GM21528 (cell line): Measurements from ENCODE around the gene SLC10A2.
"Not testable (repeated sequence)": the region's sequence is repeated elsewhere in the genome, so short reads cannot be mapped to it uniquely, and the experiment has no call there.

Source experiments
- ATAC-seq: cut with Tn5 transposase; IDR thresholded peaks from one replicate; pipeline ENCODE4 v1.9.1; 2021; ENCODE audit warnings: mild to moderate bottlenecking, moderate library complexity; ENCODE audit not compliant: unreplicated experiment, low FRiP score

SLC10A2 gene

DNA sequence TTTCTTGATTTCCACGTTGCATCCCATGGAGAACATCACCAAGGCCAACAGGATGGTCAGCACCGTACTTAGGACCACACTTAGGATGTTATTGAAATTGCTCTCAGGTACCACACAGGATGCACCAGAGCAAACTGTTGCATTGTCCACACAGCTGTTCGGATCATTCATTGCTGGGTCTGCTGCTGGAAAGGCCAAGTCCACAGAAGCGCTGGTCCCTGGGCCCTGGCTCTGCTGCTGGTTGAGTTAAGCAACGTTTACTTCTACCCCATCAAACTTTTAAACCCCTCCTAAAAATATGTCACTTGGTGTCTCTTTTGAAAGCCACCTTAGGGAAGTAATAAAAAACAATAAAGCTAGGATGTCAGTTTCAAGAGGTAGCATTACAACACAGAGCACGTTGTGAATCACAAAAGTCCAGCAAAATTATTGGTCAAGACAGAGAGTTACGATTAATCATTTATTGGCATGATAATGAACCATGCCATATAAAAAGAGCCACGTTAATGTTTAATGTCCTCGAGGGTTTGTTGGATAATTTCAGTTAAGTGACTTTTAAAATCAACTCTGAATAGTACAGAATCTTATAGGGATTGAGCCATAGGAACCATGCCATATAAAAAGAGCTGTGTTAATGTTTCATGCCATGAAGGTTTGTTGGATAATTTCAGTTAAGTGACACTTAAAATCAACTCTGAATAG lies at the start of gene SLC10A2:
SLC10A2 (minus strand) TSS at position 339 of the 702 bp plus-strand sequence; CDS start at position 171, 168 bp downstream.
- ATAC-seq: no peak

DNA sequence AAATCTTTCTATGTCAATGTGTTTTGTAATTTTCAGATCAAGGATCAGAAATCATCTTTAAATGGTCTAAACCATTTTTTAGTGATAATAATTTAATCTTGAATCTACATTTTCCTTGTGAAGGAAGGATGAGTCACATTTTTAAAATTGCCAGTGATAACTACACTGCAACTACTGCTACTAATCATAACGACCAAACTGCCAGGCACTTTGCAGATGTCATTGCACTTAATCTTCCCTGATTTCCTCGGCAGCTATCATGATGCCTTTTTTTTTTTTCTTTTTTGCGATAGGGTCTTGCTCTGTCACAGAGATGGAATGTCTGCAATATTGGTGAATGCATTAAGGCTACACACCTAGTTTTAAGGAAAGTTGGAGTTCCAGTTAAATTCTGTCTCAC lies 41.4 kb upstream of the SLC10A2 start:
- no peak for ATAC-seq

- ATAC-seq: no peak
Observed at GRCh38 chr13:103104340-103104739, 38.1 kb upstream of the SLC10A2 start.

DNA sequence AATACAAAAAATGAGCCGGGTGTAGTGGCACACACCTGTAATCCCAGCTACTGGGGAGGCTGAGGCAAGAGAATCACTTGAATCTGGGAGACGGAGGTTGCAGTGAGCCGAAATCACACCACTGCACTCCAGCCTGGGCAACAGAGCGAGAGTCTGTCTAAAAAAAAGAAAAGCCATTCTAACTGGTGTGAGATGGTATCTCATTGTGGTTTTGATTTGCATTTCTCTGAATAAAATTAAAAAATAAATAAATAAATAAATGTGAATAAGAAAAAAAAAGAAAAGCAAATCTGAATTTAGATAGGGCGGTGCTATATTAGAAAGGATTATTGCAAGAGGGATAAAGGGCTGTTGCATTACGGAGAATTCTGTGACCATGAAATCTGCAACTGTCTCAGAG lies 37.2 kb upstream of the SLC10A2 start:
- ATAC-seq: not testable (repeated sequence)

DNA sequence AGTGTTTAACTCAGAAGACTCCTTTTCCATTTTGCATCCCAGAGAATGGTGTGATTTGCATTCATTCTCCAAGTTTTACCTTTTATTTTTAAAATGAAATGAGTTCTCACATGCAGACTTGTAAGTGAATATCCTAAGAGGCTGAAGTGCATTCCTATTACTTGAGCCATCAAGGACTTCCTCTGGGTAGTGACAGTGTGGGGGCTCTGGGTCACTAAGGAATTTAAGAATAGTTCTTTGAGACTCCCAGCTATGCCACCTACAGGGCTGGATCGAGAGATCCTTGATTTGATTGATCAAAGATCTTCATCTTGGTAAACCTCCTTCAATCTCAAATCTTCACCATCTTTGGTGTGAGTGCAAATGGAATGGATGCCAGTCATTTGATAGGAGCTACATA lies 36.3 kb upstream of the SLC10A2 start:
- no peak for ATAC-seq

GRCh38 chr13:103101901-103102300 lies 35.7 kb upstream of the SLC10A2 start:
- ATAC-seq: no peak

DNA sequence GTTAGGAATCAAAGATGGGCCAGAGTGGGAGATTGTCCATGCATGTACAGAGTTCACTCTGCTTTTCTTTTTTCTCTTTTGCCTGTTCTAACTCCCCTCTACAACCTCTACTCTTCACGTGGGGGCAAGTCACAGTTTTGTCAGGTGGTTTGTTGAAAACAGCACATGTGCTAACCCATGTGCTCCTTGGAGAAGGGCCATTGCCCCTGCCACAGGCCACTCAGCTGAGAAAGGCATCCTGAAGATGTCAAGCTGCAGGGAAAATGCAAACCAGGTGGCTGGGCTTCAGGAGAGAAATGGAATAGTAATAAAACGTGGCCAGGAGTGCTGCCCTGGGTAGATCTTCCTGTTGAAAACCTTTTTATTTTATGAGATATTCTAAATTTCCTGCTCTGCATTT lies 35.3 kb upstream of the SLC10A2 start:
- ATAC-seq: no peak

DNA sequence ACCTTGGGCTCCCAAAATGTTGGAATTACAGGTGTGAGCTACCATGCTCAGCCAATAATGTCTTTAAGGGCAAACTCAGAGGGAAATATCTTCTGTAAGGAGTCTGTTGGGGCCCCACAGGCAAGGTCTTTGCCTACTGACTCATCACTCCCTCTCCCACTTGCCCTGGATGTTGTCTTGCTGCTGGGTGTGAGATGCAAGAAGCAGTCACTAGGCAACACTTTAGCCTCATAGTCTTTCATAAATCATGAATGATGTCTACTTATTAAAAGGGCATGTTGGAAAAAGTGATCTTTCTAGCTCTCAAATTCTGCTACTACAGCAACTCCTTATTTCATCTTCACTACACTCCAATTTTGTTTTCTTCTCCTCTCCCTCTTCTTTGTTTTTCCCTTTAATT lies 34.6 kb upstream of the SLC10A2 start:
- ATAC-seq: no peak

GRCh38 chr13:103099722-103100293 lies 33.6 kb upstream of the SLC10A2 start:
- ATAC-seq: no peak

GRCh38 chr13:103098535-103098934 lies 32.3 kb upstream of the SLC10A2 start:
- ATAC-seq: no peak

DNA sequence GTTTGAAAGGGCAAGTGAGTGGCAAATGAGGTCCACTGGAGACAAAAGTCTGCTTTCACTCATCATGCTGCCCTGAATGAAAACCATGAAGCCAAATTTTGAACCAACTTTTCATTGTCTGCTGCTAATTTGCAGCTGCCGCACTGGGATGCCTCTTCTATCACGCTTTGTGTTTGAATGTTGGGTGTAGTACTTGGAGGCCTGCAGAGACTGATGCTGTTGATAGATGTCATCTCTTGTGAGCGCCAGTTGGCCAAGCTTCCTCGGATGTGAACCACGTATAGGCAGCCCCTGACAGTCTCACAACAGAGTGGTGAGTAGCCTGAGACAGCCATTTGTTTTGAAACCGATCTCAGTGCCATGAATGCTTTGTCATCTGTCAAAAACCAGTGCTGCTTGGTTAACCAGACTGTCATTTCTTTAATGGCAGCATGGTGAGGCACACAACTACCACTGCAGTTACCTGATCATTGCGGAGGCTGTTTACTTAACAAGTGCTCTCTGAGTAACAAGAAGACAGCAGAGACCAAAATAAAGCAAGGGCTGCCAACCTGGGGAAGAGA lies 31.2 kb upstream of the SLC10A2 start:
- no peak for ATAC-seq

DNA sequence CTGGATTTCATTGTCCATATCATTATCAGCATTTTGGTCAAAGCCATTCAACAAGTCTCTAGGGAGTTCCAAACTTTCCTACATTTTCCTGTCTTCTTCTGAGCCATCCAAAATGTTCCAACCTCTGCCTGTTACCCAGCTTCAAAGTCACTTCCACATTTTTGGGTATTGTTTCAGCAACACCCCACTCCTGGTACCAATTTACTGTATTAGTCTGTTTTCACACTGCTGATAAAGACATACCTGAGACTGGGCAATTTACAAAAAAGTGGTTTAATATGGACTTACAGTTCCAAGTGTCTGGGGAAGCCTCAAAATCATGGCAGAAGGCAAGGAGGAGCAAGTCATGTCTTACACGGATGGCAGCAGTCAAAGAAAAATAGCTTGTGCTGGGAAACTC lies 27.4 kb upstream of the SLC10A2 start:
- not testable (repeated sequence) for ATAC-seq

- no peak for ATAC-seq
Observed at GRCh38 chr13:103087275-103087674, 21.1 kb upstream of the SLC10A2 start.

DNA sequence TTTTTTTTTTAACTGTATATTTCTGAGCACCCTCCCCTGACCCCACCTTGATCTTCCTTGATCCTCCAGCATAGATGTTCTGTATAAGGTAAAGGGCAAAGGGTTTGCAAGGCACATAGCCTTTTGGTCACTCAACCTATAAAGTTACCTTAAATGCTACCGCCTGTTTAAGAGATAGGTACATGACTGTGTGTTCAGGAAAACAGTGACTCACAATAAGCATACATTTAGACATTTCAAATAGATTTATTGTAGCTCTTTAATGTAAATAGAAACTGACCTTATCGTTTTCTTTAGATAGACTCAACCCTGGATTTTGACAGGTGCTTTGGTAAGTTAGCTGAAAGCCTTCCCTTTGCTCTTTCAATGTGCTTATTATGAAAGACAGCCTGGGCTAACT lies 15.2 kb upstream of the SLC10A2 start:
- ATAC-seq: no peak

DNA sequence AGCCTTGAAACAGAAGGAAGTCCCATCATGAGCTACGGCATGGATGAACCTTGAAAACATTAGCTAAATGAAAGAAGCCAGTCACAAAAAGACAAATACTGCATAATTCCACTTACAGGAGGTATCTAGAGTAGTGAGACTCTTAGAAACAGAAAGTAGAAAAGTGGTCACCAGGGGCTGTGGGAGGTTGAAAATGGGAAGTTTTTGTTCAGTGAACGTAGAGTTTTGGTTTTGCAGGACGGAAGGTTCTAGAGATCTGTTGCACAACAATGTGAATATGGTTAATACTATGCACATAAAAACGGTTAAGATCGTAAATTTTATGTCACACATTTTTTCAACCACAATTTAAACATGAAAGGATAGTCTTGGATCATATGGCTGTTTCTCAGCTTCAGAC lies 11.9 kb upstream of the SLC10A2 start:
- peak; percentile 94 for ATAC-seq

DNA sequence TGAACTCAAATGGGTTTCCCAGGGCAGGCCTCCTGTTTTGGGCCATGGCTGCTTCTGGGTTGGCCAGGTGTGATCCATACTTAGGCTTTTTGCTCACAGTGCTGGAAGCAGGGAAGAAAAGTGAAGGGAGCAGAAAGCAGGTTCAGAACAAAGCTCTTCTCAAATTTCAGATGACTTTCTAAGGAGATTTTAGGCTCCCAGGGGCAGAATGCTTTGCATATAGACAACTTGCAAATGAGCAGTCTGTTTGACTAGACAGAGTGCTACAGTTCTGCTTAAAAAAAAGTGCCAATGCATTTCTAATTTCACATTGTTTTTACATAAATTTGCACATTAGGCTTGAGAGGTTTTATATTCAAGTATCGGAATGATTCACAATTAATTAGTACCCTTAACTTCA lies 2.6 kb upstream of the SLC10A2 start:
- ATAC-seq: no peak

GRCh38 chr13:103067751-103068555 lies 1.7 kb upstream of the SLC10A2 start:
- peak; percentile 65 for ATAC-seq

DNA sequence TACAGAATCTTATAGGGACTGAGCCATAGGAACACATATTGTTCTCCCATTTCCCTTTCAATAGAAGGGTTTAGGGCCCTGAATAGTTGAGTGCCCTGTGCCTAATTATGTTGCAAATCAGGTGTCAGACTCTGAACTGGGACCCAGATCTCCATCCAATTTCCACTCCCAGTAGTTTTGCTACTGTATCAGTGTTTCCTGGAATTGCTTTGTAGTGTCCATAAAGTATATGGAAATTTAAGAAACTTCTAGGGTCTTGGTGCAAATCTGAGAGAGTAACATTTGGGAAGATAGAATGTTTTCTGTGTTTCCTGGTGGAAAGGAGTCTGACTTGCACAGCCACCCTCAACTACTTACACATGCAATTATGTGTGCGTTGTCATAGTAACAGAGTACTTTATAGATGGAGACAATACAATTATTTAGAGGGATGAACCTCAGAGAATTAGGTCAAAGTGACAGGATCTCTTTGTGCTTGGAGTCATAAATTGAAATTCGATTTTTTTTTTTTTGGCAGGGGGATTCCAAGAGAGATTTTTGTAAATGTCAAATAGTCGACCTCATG lies 646 bp upstream of the SLC10A2 start:
- ATAC-seq: no peak

- no peak for ATAC-seq
Observed at GRCh38 chr13:103063376-103063775, 2.8 kb downstream of the SLC10A2 start.

- no peak for ATAC-seq
Observed at GRCh38 chr13:103062079-103062478, 4.1 kb downstream of the SLC10A2 start.

DNA sequence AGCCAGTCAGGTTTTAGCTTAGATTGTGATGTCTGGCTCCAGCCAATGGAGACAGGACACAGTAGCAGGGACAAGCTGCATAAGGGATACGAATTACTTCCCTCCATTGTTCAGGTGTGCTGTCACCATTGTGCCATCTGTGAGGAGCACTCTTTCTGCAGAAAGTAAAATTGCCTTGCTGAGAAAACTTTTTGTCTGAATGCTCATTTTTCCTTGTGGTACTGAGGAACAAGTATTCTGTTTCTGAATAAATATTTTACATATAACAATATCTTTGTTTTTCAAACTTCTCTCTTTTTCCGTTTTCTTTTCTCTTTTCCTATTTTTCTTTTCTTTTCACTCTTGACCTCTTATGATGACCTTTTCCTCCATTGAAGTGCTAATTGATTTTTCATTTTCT lies 10.2 kb downstream of the SLC10A2 start:
- no peak for ATAC-seq
